GM18520 (cell line): Measurements from ENCODE around the gene CCT7.

Source experiments
- ATAC-seq: cut with Tn5 transposase; IDR thresholded peaks from one replicate; pipeline ENCODE4 v1.9.1; 2021; ENCODE audit not compliant: unreplicated experiment

The CCT7 gene

GRCh38 chr2:73292316-73292905 lies 58.3 kb downstream of the CCT7 start:
- ATAC-seq, result no peak

GRCh38 chr2:73292906-73293533 lies 58.9 kb downstream of the CCT7 start:
- no peak for ATAC-seq

GRCh38 chr2:73293534-73294171 lies 59.5 kb downstream of the CCT7 start, which contains the start of gene EGR4:
TSS of gene EGR4 (minus strand) at chr2:73293548. CDS start at chr2:73293317, 231 bp downstream.
- peak; percentile 94 for ATAC-seq

GRCh38 chr2:73294239-73294638 lies 60.1 kb downstream of the CCT7 start:
- no peak for ATAC-seq

- ATAC-seq, result no peak
Measured at GRCh38 chr2:73295751-73296400, 61.8 kb downstream of the CCT7 start.

GRCh38 chr2:73297151-73297559 lies 63.0 kb downstream of the CCT7 start:
- ATAC-seq, result no peak

GRCh38 chr2:73297586-73297985 lies 63.5 kb downstream of the CCT7 start:
- no peak for ATAC-seq

GRCh38 chr2:73300926-73301325 lies 66.8 kb downstream of the CCT7 start:
- no peak for ATAC-seq

GRCh38 chr2:73301636-73302035 lies 67.5 kb downstream of the CCT7 start:
- no peak for ATAC-seq
